Endothelial cell (in vitro differentiated cells): Measurements from ENCODE around the gene CHAC1. TPM values are rescaled to one million over a fixed set of nuclear protein-coding genes. Genes with fewer than 3 reads are reported as not detected.

Source experiments
- DNase-seq: peaks from one replicate; pipeline ENCODE4 v3.0.0; 2021; ENCODE audit warnings: low spot score
- H3K27ac Mint-ChIP-seq: one replicate; pipeline ENCODE4 v1.8.0; 2021; ENCODE audit warnings: mixed read lengths, inconsistent platforms; ENCODE audit not compliant: unreplicated experiment
- H3K27me3 Mint-ChIP-seq: one replicate; pipeline ENCODE4 v1.8.0; 2021; ENCODE audit warnings: mild to moderate bottlenecking, moderate library complexity, mixed read lengths, inconsistent platforms; ENCODE audit not compliant: unreplicated experiment
- H3K36me3 Mint-ChIP-seq: one replicate; pipeline ENCODE4 v1.8.0; 2021; ENCODE audit warnings: mild to moderate bottlenecking, low read depth, mixed read lengths, inconsistent platforms; ENCODE audit not compliant: unreplicated experiment
- H3K4me1 Mint-ChIP-seq: one replicate; pipeline ENCODE4 v1.8.0; 2021; ENCODE audit warnings: mild to moderate bottlenecking, mixed read lengths, inconsistent platforms; ENCODE audit not compliant: unreplicated experiment
- H3K4me3 Mint-ChIP-seq: one replicate; pipeline ENCODE4 v1.8.0; 2021; ENCODE audit warnings: mild to moderate bottlenecking, mixed read lengths, inconsistent platforms; ENCODE audit not compliant: unreplicated experiment
- H3K9me3 Mint-ChIP-seq: one replicate; pipeline ENCODE4 v1.8.0; 2021; ENCODE audit warnings: mixed read lengths, inconsistent platforms; ENCODE audit not compliant: unreplicated experiment
- CTCF ChIP-seq: fragments of 200-600 bp; sonication (generic); IDR thresholded peaks from one replicate; pipeline ENCODE4 v1.5.0; 2021; ENCODE audit warnings: antibody characterized with exemption; ENCODE audit not compliant: unreplicated experiment
- total RNA-seq: library from RNA; stranded (reverse); fragmentation: NEBNext Ultra II Directional; extraction: Animal tissue kit (Norgen Biotek cat#: 25700); gene quantifications from one replicate; pipeline ENCODE4 v1.2.1, GENCODE V29; 2021; ENCODE audit not compliant: unreplicated experiment

The CHAC1 gene
- total RNA-seq, 1 donor from 2014 or later = 16.4 TPM

- no peak for TF ChIP-seq CTCF
- peaks cover 80% of the 10 kb centered on the region for H3K4me1 Mint-ChIP-seq
- no peak overlapping the region for H3K4me3 Mint-ChIP-seq
- H3K27me3 Mint-ChIP-seq = peaks cover 30% of the 10 kb centered on the region
- H3K27ac Mint-ChIP-seq = peak overlapping the region; percentile 95
- DNase-seq = no peak
- H3K9me3 Mint-ChIP-seq = no peaks in the 10 kb centered on the region
- peaks cover 13% of the 10 kb centered on the region for H3K36me3 Mint-ChIP-seq
Measured at GRCh38 chr15:40918146-40918798, 35.0 kb upstream of the CHAC1 start.

- peak overlapping the region; percentile 95 for H3K27ac Mint-ChIP-seq
- peaks cover 27% of the 10 kb centered on the region for H3K27me3 Mint-ChIP-seq
- peaks cover 81% of the 10 kb centered on the region for H3K4me1 Mint-ChIP-seq
- DNase-seq = no peak
- no peak for TF ChIP-seq CTCF
- no peaks in the 10 kb centered on the region for H3K9me3 Mint-ChIP-seq
- H3K36me3 Mint-ChIP-seq = peaks cover 11% of the 10 kb centered on the region
- peak overlapping the region; percentile 31 for H3K4me3 Mint-ChIP-seq
Measured at GRCh38 chr15:40918799-40919392, 34.4 kb upstream of the CHAC1 start.

- Mint-ChIP-seq H3K27me3 (peaks cover 24% of the 10 kb centered on the region), H3K4me3 (peak overlapping the region; percentile 67), H3K9me3 (no peaks in the 10 kb centered on the region), H3K36me3 (peaks cover 19% of the 10 kb centered on the region), H3K27ac (peak overlapping the region; percentile 78), H3K4me1 (peaks cover 71% of the 10 kb centered on the region)
- TF ChIP-seq CTCF = no peak
- no peak for DNase-seq
Measured at GRCh38 chr15:40921949-40922607, 31.2 kb upstream of the CHAC1 start.

GRCh38 chr15:40922608-40923005 lies 30.7 kb upstream of the CHAC1 start:
- TF ChIP-seq CTCF = no peak
- Mint-ChIP-seq H3K36me3 (peaks cover 22% of the 10 kb centered on the region), H3K9me3 (no peaks in the 10 kb centered on the region), H3K4me3 (peak overlapping the region; percentile 67), H3K4me1 (peaks cover 68% of the 10 kb centered on the region), H3K27me3 (peaks cover 26% of the 10 kb centered on the region), H3K27ac (peak overlapping the region; percentile 78)
- DNase-seq = no peak

GRCh38 chr15:40923551-40923950 lies 29.7 kb upstream of the CHAC1 start:
- H3K4me3 Mint-ChIP-seq = no peak overlapping the region
- H3K36me3 Mint-ChIP-seq = peaks cover 22% of the 10 kb centered on the region
- no peak for TF ChIP-seq CTCF
- H3K9me3 Mint-ChIP-seq = no peaks in the 10 kb centered on the region
- H3K4me1 Mint-ChIP-seq = peaks cover 61% of the 10 kb centered on the region
- no peak overlapping the region for H3K27ac Mint-ChIP-seq
- no peak for DNase-seq
- H3K27me3 Mint-ChIP-seq = peaks cover 24% of the 10 kb centered on the region
